SK-N-MC (cell line): Measurements from ENCODE around the gene SMIM26.

ENCODE experiments used
- EZH2 ChIP-seq: fragments of 200-600 bp; sonication (generic); IDR thresholded peaks from one replicate; pipeline ENCODE4 v1.6.1; 2017; ENCODE audit warnings: antibody characterized with exemption
- POLR2AphosphoS5 ChIP-seq: IDR thresholded peaks from 2 replicates; pipeline ENCODE4 v1.6.1; 2012; ENCODE audit warnings: mild to moderate bottlenecking, low read depth, low read length, borderline replicate concordance

- TF ChIP-seq POLR2AphosphoS5: no peak
- TF ChIP-seq EZH2: no peak
Measured at GRCh38 chr20:18578581-18578980, 11.3 kb downstream of the SMIM26 start.
